Osteoblast (primary cell): Measurements from ENCODE around the gene RPS21. TPM values are rescaled to one million over a fixed set of nuclear protein-coding genes. Genes with fewer than 3 reads are reported as not detected.
A peak's percentile ranks its signal among the peaks of the same experiment; 100 is the strongest.

Source experiments
- DNase-seq: peaks from one replicate; pipeline ENCODE4 v3.0.0; 2011; ENCODE audit warnings: low spot score, mixed read lengths; ENCODE audit not compliant: insufficient read length; ENCODE audit errors: missing footprints
- H2AFZ ChIP-seq: 2 replicates; pipeline ENCODE4 v1.6.0; 2011; ENCODE audit warnings: mild to moderate bottlenecking, low read length
- H3K27ac ChIP-seq: 2 replicates; pipeline ENCODE4 v1.5.1; 2011; ENCODE audit warnings: mild to moderate bottlenecking, low read depth, low read length, moderate library complexity
- H3K27me3 ChIP-seq: 2 replicates; pipeline ENCODE4 v1.6.0; 2012; ENCODE audit warnings: mild to moderate bottlenecking, control low read depth, inconsistent platforms, low read length, moderate library complexity; ENCODE audit not compliant: insufficient read depth
- H3K36me3 ChIP-seq: 2 replicates; pipeline ENCODE4 v1.5.1; 2011; ENCODE audit warnings: mild to moderate bottlenecking, low read length, control low read depth, moderate library complexity; ENCODE audit not compliant: insufficient read depth
- H3K4me1 ChIP-seq: 2 replicates; pipeline ENCODE4 v1.5.1; 2011; ENCODE audit warnings: mild to moderate bottlenecking, low read length, control low read depth, moderate library complexity; ENCODE audit not compliant: insufficient read depth
- H3K4me2 ChIP-seq: 2 replicates; pipeline ENCODE4 v1.6.0; 2011; ENCODE audit warnings: mild to moderate bottlenecking, low read length; ENCODE audit not compliant: insufficient read depth
- H3K4me3 ChIP-seq: fragments of 200-600 bp; sonication (generic); 3 replicates; pipeline ENCODE4 v1.5.1; 2012; ENCODE audit warnings: mild to moderate bottlenecking, low read length, inconsistent platforms; ENCODE audit not compliant: insufficient read depth
- H3K79me2 ChIP-seq: 2 replicates; pipeline ENCODE4 v1.6.0; 2012; ENCODE audit warnings: mild to moderate bottlenecking, low read length, control low read depth, inconsistent platforms; ENCODE audit not compliant: insufficient read depth
- H3K9me3 ChIP-seq: 2 replicates; pipeline ENCODE4 v1.5.1; 2011; ENCODE audit warnings: low read depth, low read length, control low read depth
- H4K20me1 ChIP-seq: 2 replicates; pipeline ENCODE4 v1.6.0; 2012; ENCODE audit warnings: mild to moderate bottlenecking, low read length, control low read depth; ENCODE audit not compliant: insufficient read depth
- total RNA-seq: library from RNA; depleted of rRNA; stranded (reverse); fragments of >200 nt; gene quantifications from 2 replicates; pipeline ENCODE4 v1.2.3, GENCODE V29; 2012
- TF ChIP-seq, protein P1 (sequence below): IDR thresholded peaks from 2 replicates; pipeline ENCODE4 v1.5.1; 2011; ENCODE audit warnings: mild to moderate bottlenecking, low read depth, low read length, moderate library complexity; ENCODE audit errors: extremely low read depth

RPS21 gene
- total RNA-seq, 1 donor = 460 TPM

DNA sequence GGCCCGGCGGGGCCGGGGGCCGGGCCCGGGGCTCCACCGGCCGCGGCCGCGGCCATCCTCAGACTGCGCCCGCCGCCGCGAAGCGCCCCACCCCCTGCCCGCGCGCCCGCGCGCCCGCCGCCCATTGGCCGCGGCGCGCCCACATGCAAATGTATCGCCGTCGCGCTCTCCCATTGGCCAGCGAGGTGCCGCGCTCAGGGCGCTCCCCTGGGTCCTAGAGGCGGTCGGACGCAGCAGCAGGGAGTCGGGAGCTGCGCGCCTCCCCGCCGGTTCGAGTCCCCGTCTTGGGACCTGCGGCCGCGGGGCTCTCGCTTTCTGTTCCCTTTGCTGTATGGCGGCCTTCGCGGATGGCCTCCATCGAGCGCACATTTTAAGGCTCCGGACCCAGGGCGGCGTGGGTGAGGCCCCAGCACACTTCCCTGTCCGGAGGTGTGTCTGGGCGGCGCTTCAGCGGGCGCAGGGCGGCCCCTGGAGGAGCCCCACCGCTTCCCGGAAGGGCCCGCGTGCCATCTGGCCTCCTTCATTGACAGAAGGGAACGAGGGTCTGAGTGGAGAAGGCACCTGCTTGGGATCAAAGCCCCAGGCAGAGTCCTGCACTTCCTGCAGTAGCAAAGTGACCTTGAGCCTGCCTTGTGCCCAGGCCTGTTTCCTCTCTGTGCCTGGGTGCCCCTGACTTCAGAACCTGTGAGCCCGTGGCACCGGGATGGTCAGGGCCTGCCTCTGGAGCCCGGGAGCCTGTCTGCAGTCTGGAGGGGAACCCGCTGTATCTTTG lies 20.5 kb downstream of the RPS21 start, which contains the start of gene CABLES2:
CABLES2 (minus strand) TSS at position 65 of the 772 bp plus-strand sequence; CDS start at position 56, 9 bp downstream.
- Histone ChIP-seq H4K20me1 (peaks cover 2% of the 10 kb centered on the region), H3K27me3 (no peaks in the 10 kb centered on the region), H2AFZ (peak within 1 kb of the TSS; percentile 69), H3K36me3 (no peaks in the 10 kb centered on the region), H3K79me2 (peaks cover 18% of the 10 kb centered on the region), H3K4me1 (peaks cover 3% of the 10 kb centered on the region), H3K27ac (no peak within 1 kb of the TSS), H3K4me2 (peak within 1 kb of the TSS; percentile 87), H3K9me3 (no peaks in the 10 kb centered on the region), H3K4me3 (peak within 1 kb of the TSS; percentile 76)
- DNase-seq = peak; percentile 100
- TF ChIP-seq, protein P1, sequence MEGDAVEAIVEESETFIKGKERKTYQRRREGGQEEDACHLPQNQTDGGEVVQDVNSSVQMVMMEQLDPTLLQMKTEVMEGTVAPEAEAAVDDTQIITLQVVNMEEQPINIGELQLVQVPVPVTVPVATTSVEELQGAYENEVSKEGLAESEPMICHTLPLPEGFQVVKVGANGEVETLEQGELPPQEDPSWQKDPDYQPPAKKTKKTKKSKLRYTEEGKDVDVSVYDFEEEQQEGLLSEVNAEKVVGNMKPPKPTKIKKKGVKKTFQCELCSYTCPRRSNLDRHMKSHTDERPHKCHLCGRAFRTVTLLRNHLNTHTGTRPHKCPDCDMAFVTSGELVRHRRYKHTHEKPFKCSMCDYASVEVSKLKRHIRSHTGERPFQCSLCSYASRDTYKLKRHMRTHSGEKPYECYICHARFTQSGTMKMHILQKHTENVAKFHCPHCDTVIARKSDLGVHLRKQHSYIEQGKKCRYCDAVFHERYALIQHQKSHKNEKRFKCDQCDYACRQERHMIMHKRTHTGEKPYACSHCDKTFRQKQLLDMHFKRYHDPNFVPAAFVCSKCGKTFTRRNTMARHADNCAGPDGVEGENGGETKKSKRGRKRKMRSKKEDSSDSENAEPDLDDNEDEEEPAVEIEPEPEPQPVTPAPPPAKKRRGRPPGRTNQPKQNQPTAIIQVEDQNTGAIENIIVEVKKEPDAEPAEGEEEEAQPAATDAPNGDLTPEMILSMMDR = no peak

DNA sequence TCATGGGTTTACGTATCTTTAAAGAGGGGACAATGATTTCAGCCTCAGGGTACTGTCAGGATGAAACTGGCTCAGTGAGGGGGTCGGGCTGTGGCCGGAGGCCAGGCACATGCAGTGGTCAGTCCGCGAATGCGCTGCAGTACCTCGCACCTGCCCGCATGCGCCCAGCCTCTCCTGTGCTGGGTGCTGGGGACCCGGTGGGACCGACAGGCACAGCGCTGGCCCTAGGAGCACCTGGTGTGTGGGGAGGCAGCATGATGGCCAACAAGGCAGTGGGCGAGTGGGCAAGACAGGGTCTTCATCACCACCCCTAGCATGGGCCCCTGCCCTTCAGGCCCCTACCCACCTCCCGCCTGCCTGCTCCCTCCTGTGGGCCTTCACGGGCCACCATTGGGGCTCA lies 21.2 kb downstream of the RPS21 start:
- Histone ChIP-seq H3K9me3 (no peaks in the 10 kb centered on the region), H3K27ac (no peak overlapping the region), H3K27me3 (no peaks in the 10 kb centered on the region), H3K36me3 (no peaks in the 10 kb centered on the region), H3K4me3 (no peak overlapping the region), H4K20me1 (peaks cover 2% of the 10 kb centered on the region), H2AFZ (no peak overlapping the region), H3K4me2 (no peak overlapping the region), H3K79me2 (peaks cover 18% of the 10 kb centered on the region), H3K4me1 (peaks cover 3% of the 10 kb centered on the region)
- no peak for DNase-seq
- TF ChIP-seq, protein P1 = no peak

DNA sequence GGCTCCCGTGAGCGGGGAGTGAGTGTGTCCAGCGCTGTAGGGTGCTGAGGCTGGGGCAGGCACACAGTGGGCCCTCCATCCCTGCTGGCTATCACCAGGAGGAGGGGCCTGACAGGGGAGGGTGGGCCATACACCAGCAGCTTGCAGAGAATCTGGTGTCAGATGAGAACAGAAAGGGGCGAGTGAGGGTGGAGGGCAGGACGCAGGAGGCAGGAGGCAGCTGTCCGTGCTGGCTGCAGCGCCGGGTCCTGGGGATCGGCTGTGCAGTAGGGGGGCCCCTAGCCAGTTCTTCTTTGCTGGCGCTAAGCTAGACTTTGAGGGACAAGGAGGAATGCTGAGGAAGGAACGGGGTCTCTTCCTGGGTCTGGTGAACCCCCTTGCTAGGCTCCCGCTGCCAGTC lies 21.7 kb downstream of the RPS21 start:
- peaks cover 2% of the 10 kb centered on the region for H4K20me1 ChIP-seq
- no peaks in the 10 kb centered on the region for H3K36me3 ChIP-seq
- H2AFZ ChIP-seq = no peak overlapping the region
- H3K4me1 ChIP-seq = peaks cover 3% of the 10 kb centered on the region
- no peaks in the 10 kb centered on the region for H3K27me3 ChIP-seq
- DNase-seq = no peak
- H3K9me3 ChIP-seq = no peaks in the 10 kb centered on the region
- peaks cover 18% of the 10 kb centered on the region for H3K79me2 ChIP-seq
- H3K4me2 ChIP-seq = no peak overlapping the region
- TF ChIP-seq, protein P1 = no peak
- H3K4me3 ChIP-seq = no peak overlapping the region
- H3K27ac ChIP-seq = no peak overlapping the region

DNA sequence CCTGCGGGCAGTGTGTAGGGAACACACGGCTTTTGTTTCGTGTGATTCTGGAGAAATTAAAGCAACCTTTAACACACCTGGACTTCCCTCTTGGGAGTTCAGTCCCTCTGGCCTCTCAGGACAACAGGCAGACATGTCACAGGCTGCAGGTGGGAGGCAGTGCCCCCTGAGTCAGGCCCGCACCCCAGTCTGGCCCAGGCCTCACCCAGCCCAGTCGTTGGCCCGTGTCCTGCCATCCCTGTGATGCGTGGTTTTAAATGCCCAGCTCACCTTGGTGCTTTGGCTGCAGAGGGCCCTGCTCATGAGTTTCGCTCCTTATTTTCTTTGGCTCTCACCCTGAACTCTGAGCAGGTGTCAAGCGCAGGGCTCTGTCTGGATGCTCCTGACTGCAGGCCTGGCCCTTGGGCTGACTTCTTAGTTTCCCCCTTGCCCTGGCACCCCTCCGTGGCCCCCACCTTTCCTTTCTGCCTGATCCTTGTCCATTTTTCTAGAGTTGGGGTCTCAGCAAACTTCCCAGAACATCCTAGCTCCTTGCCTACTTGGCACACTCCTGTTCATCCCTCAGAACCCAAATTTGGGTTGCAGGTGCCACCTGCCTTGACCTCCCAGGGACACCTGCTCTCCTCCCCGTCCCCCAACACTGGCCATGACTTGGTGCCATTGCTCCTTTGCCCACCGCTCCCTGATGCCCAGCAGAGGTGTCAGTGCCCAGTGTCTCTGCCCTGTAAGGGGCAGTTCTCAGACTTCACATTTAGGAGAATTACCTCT lies 22.4 kb downstream of the RPS21 start:
- DNase-seq = no peak
- Histone ChIP-seq H3K9me3 (no peaks in the 10 kb centered on the region), H3K4me2 (no peak overlapping the region), H3K27me3 (no peaks in the 10 kb centered on the region), H3K27ac (no peak overlapping the region), H2AFZ (no peak overlapping the region), H3K79me2 (peaks cover 18% of the 10 kb centered on the region), H4K20me1 (peaks cover 2% of the 10 kb centered on the region), H3K4me3 (no peak overlapping the region), H3K36me3 (no peaks in the 10 kb centered on the region), H3K4me1 (peaks cover 3% of the 10 kb centered on the region)
- TF ChIP-seq, protein P1 = no peak
